Activated CD4-positive, alpha-beta T cell treated with anti-CD3 and anti-CD28 coated beads, Interleukin-2, amount 10 ng/mL, durations not matched to agents 7 days and 5 days (primary cell): ENCODE data around the gene HABP2. TPM values are rescaled to one million over a fixed set of nuclear protein-coding genes. Genes with fewer than 3 reads are reported as not detected.

Experiments used
- CTCF ChIA-PET: fragments of 350-600 bp; sonication (Branson Sonifier 250); formaldehyde crosslinking; loops from one replicate; lab custom pipeline; 2021; ENCODE audit warnings: antibody characterized with exemption; lab: Charles Lee
- POLR2A ChIA-PET: fragments of 350-600 bp; sonication (Branson Sonifier 250); formaldehyde crosslinking; loops from one replicate; lab custom pipeline; 2021; ENCODE audit warnings: antibody characterized with exemption; lab: Charles Lee
- DNase-seq: peaks from one replicate; pipeline ENCODE4 v3.0.0-alpha.2; 2020
- H3K27ac Mint-ChIP-seq: one replicate; pipeline ENCODE4 v1.8.0; 2021; ENCODE audit warnings: mild to moderate bottlenecking, moderate library complexity, mixed read lengths
- H3K27me3 Mint-ChIP-seq: one replicate; pipeline ENCODE4 v1.8.0; 2021; ENCODE audit warnings: mixed read lengths
- H3K36me3 Mint-ChIP-seq: one replicate; pipeline ENCODE4 v1.8.0; 2021; ENCODE audit warnings: low read depth, mixed read lengths
- H3K4me1 Mint-ChIP-seq: one replicate; pipeline ENCODE4 v1.8.0; 2021; ENCODE audit warnings: mixed read lengths
- H3K4me3 Mint-ChIP-seq: one replicate; pipeline ENCODE4 v1.8.0; 2021; ENCODE audit warnings: mild to moderate bottlenecking, moderate library complexity, mixed read lengths
- H3K9me3 Mint-ChIP-seq: one replicate; pipeline ENCODE4 v1.8.0; 2021; ENCODE audit warnings: mixed read lengths
- total RNA-seq, 2 experiments: library from RNA; stranded (reverse); gene quantifications; one replicate each; pipeline ENCODE4 v1.2.3, GENCODE V29; 2021

HABP2 gene
- total RNA-seq, 2 experiments from 2014 or later, result not detected

DNA sequence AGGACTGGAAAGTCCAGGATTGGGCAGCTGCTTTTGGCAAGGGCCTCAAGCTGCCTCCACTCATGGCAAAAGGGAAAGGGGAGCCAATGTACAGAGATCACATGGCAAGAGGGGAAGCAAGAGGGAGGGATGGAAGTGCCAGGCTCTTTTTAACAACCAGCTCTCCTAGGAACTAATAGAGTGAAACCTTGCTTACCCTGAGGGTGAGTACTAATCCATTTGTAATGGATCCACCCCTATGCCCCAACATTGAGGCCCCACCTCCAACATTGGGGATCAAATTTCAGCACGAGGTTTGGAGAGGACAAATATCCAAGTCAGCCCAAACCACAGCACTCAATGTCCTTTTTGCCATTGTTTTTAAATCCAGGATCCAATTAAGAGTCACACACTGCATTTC lies 12.5 kb downstream of the HABP2 start:
- H3K27me3 Mint-ChIP-seq, result no peaks in the 10 kb centered on the region
- DNase-seq, result no peak
- no peaks in the 10 kb centered on the region for H3K9me3 Mint-ChIP-seq
- H3K4me3 Mint-ChIP-seq, result no peak overlapping the region
- no peaks in the 10 kb centered on the region for H3K36me3 Mint-ChIP-seq
- ChIA-PET CTCF (no interaction called here), POLR2A (no interaction called here)
- H3K4me1 Mint-ChIP-seq, result peaks cover 2% of the 10 kb centered on the region
- H3K27ac Mint-ChIP-seq, result no peak overlapping the region

DNA sequence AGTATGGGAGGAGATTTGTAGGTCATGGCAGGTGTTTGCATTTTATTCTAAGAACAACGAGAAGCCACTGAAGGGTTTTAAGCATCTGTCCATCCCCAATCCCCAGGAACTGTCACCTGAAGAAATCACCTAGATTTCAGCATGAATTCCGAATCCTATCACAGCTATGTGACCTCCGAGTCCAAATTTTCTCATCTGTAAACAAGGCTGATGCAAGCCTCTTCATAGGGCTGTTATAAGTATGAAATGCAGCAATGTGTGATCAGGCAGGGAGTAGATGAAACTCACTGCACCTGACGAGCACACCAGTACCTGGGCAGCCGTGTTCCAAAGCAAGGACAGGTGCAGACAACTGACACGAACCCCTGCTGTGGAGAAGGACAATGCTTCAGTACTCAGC lies 14.0 kb downstream of the HABP2 start:
- ChIA-PET CTCF (no interaction called here), POLR2A (no interaction called here)

DNA sequence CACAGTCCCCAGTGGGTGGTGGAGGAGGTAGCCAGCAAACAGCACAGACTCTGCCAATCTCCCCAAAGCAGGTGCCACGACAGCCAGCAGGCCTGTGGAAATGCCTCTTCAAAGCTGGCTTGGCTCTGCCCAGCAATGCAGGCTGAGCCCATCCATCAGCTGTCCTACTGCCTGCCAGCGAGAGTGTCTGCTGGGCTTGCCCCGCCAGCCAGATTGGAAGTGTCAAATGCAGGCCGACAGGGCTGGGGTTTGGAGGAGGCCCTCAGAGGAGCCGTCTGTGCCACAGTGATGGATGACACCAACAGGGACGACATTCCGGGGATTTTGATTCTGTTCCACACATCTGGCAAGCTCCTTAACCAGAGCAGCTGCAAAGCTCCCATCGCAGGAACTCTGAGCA lies 16.7 kb downstream of the HABP2 start:
- peaks cover 2% of the 10 kb centered on the region for H3K27me3 Mint-ChIP-seq
- no peak for DNase-seq
- POLR2A ChIA-PET, result no interaction called here
- no peaks in the 10 kb centered on the region for H3K36me3 Mint-ChIP-seq
- no peaks in the 10 kb centered on the region for H3K9me3 Mint-ChIP-seq
- no peaks in the 10 kb centered on the region for H3K4me1 Mint-ChIP-seq
- no peak overlapping the region for H3K27ac Mint-ChIP-seq
- CTCF ChIA-PET, result interaction anchor here (0.6 kb wide), 1 partner anchor 779 kb away, joined by 3 read pairs; no protein-coding TSS in a partner anchor
- H3K4me3 Mint-ChIP-seq, result no peak overlapping the region

More for the DNA sequence above, 14.0 kb downstream of the HABP2 start:
- no peak overlapping the region for H3K4me3 Mint-ChIP-seq
- no peaks in the 10 kb centered on the region for H3K36me3 Mint-ChIP-seq
- no peaks in the 10 kb centered on the region for H3K27me3 Mint-ChIP-seq
- no peaks in the 10 kb centered on the region for H3K9me3 Mint-ChIP-seq
- no peak overlapping the region for H3K27ac Mint-ChIP-seq
- peaks cover 2% of the 10 kb centered on the region for H3K4me1 Mint-ChIP-seq
- no peak for DNase-seq

DNA sequence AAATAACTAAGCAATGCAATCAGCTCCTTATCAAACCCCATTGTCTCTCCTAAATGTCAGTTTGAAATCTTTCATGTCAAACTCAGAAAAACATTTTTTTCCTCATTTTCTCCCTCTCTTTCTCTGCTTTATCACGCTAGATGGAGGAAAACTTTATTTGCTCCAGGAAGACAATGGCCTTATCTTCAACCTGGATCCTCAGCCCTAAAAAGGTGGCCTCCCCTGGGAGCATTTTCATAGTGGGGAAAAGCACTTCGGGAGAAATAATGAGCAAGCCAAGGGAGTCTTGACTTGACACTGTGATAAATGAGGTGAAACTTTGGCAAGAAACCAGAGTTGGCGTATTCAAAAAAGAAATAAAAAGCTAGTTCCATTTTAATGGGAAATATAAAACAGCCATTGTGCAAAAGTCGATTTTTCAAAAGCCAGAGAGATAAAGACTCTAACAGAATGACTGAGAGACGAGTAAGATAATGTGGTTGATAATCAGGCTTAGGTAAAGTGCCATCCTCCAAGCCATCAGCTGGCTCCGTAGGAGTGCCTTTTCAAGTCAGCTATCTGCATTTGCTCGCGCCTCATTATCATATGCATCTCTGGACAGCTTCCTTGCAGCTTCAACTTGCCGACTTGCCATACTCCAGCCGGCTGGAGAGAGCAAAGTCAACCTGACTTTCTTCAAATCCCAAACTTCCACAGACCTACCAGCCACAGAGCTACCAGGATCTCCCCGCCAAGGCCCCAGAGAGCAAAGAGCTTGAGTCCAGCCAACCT lies 19.9 kb downstream of the HABP2 start:
- H3K27ac Mint-ChIP-seq, result no peak overlapping the region
- no peaks in the 10 kb centered on the region for H3K4me1 Mint-ChIP-seq
- CTCF ChIA-PET, result interaction anchor here (1.0 to 1.1 kb wide), 2 partner anchors 9 to 10 kb away, joined by 3 read pairs; no protein-coding TSS in a partner anchor
- no peaks in the 10 kb centered on the region for H3K9me3 Mint-ChIP-seq
- no peak for DNase-seq
- peaks cover 2% of the 10 kb centered on the region for H3K27me3 Mint-ChIP-seq
- no peak overlapping the region for H3K4me3 Mint-ChIP-seq
- H3K36me3 Mint-ChIP-seq, result no peaks in the 10 kb centered on the region
- POLR2A ChIA-PET, result no interaction called here

DNA sequence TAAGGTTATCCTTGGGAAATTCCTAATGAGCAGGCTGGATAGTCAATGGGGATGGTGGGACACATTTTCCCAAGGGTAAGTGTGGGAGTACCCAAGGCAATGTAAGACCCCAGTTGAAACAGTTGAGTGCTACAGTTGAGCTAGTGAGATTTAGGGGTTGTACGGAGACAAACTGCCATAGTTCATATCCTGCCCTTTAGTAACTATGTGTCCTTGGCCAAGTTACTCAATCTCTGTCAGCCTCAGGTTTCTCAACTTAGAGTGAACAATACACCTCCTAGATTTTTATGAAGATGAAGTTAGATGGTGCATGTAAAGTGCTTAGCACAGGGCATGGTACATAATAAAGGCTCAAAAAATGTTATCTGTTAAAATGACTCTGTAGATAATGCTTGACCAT lies 20.5 kb downstream of the HABP2 start:
- peaks cover 2% of the 10 kb centered on the region for H3K27me3 Mint-ChIP-seq

DNA sequence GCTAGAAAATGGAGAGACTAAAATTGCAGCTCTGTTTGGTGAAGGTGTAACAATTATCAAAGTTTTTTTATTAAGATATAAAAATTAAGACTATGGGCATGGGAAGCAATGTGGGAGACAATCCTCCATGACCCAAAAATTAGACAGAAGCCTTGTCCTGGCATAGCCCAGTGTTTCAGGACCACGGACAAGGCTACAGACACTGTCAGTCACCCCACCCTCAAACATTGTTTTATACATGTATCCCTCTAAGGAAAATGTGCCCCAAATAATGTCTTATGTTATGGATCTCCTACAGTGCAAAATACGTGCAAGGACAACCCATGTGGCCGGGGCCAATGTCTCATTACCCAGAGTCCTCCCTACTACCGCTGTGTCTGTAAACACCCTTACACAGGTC lies 24.0 kb downstream of the HABP2 start:
- H3K27ac Mint-ChIP-seq, result no peak overlapping the region
- no peak overlapping the region for H3K4me3 Mint-ChIP-seq
- ChIA-PET CTCF (no interaction called here), POLR2A (no interaction called here)
- H3K27me3 Mint-ChIP-seq, result peaks cover 2% of the 10 kb centered on the region
- no peaks in the 10 kb centered on the region for H3K9me3 Mint-ChIP-seq
- H3K4me1 Mint-ChIP-seq, result no peaks in the 10 kb centered on the region
- H3K36me3 Mint-ChIP-seq, result no peaks in the 10 kb centered on the region
- DNase-seq, result peak; percentile 22

More for the DNA sequence above, 20.5 kb downstream of the HABP2 start:
- CTCF ChIA-PET, result interaction anchor here (1.0 kb wide), 1 partner anchor 11 kb away, joined by 3 read pairs; no protein-coding TSS in a partner anchor
- H3K36me3 Mint-ChIP-seq, result no peaks in the 10 kb centered on the region
- H3K27ac Mint-ChIP-seq, result no peak overlapping the region
- POLR2A ChIA-PET, result no interaction called here
- H3K9me3 Mint-ChIP-seq, result no peaks in the 10 kb centered on the region
- H3K4me1 Mint-ChIP-seq, result no peaks in the 10 kb centered on the region
- DNase-seq, result no peak
- no peak overlapping the region for H3K4me3 Mint-ChIP-seq

DNA sequence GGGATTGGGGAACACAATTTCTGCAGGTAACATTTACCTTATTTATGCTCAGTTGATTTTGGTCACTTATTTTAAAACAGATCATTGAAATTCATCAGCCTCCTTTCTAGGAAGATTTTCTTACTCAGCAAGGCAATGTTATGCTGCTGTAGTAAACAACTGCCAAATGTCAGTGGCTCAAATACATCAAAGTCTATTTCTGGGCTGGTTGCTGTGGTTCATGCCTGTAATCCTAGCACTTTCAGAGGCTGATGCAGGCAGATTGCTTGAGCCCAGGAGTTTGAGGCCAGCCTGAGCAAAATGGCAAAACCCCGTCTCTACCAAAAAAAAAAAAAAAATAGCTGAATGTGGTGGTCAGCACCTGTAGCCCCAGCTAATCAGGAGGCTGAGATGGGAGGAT lies 25.9 kb downstream of the HABP2 start:
- Mint-ChIP-seq H3K9me3 (no peaks in the 10 kb centered on the region), H3K27ac (no peak overlapping the region), H3K27me3 (no peaks in the 10 kb centered on the region), H3K4me1 (no peaks in the 10 kb centered on the region), H3K4me3 (no peak overlapping the region), H3K36me3 (no peaks in the 10 kb centered on the region)
- ChIA-PET POLR2A (no interaction called here), CTCF (no interaction called here)
- no peak for DNase-seq

DNA sequence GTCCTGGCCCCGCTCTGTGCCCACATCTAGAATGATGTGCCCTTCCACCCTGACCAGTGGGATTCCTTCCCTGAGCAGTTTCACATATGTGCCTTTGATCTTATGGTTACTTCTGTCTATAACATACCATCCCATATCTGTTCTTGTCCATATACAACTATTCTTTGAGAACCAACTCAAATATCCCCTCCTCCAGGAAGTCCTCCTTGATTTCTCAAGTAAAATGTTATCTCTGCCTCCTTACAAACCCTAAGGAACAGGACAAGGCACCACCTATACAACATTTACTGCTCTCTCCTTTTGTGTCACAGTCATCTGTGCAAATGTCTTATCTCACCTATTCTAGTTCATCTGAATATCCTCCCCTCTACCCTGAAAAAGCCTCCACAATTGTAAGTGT lies 28.2 kb downstream of the HABP2 start:
- Mint-ChIP-seq H3K9me3 (no peaks in the 10 kb centered on the region), H3K4me3 (no peak overlapping the region), H3K27ac (no peak overlapping the region), H3K36me3 (no peaks in the 10 kb centered on the region), H3K27me3 (peaks cover 7% of the 10 kb centered on the region), H3K4me1 (no peaks in the 10 kb centered on the region)
- DNase-seq, result no peak
- CTCF ChIA-PET, result interaction anchor here (0.6 kb wide), 1 partner anchor 452 kb away, joined by 3 read pairs; no protein-coding TSS in a partner anchor
- POLR2A ChIA-PET, result no interaction called here

DNA sequence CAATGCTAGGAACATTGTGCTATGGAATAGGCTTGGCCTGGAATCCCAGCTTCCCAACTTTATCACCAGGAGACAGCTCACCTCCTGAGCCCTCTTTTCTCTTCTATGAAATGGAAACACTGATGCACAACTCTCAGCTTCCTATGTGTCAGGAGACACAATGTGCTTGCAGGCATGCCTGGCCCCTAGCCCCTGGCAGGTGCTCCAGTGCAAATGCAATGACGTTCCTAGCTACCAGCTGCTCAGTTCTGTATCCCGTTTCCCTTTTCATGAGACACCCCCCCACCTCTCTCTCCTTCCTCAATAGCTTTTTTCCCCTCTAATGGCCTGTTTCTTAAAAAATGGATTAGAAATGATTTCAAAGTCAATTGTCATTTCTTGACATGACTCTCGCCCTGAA lies 30.7 kb downstream of the HABP2 start:
- ChIA-PET POLR2A (no interaction called here), CTCF (no interaction called here)
- peaks cover 7% of the 10 kb centered on the region for H3K27me3 Mint-ChIP-seq
- H3K4me1 Mint-ChIP-seq, result no peaks in the 10 kb centered on the region
- no peak overlapping the region for H3K4me3 Mint-ChIP-seq
- no peak for DNase-seq
- H3K36me3 Mint-ChIP-seq, result no peaks in the 10 kb centered on the region
- H3K27ac Mint-ChIP-seq, result no peak overlapping the region
- H3K9me3 Mint-ChIP-seq, result no peaks in the 10 kb centered on the region

DNA sequence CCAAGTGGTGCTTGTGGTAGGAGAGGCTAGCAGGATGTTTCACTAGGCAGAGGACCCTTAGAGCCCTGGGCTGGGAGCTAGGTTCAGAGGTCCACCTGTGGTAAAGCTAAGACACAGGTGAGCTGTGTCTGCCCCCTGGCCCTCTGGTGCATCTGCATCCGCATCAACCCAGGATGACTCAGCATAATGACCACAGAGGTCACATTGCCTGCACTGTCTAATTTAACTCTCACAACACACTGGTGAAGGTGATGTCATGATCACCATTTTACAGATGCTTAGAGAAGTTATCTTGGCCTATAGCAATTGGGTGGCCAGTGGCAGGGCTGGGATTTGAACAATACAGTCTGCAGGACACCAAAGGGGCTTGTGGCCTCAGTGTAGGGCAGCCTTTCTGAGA lies 33.1 kb downstream of the HABP2 start:
- no peaks in the 10 kb centered on the region for H3K36me3 Mint-ChIP-seq

DNA sequence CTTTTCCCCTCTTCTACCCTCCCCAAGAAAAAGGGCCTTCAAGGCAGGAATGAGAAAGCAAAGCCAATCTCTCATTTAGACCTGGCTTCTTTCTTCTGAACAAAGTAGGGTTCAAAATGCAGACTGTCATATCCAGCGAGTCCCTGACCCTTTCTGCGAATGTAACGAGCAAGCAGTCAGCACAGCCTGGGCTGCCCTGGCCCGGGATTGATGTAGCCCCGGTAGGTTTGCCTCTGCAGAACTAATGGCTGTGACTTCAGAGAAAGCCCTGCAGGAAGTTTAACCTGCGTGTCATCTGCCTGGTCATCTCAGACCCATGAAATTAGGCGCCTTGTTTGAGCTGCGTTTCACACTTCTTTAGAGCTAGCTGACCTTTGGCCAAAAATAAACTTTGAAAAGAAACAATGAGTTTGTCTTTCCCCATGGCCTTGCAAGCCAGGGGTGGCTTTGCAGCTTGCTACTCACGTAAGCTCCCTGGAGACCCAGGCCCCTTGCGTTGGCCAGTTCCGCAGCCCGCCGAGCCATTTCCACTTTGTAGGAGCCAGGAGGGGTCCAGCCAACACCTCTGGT lies 36.4 kb downstream of the HABP2 start:
- Mint-ChIP-seq H3K27ac (no peak overlapping the region), H3K36me3 (no peaks in the 10 kb centered on the region), H3K4me3 (no peak overlapping the region), H3K4me1 (no peaks in the 10 kb centered on the region), H3K27me3 (peaks cover 6% of the 10 kb centered on the region), H3K9me3 (no peaks in the 10 kb centered on the region)
- ChIA-PET CTCF (no interaction called here), POLR2A (no interaction called here)
- DNase-seq, result no peak

More for the DNA sequence above, 33.1 kb downstream of the HABP2 start:
- no peak for DNase-seq
- ChIA-PET POLR2A (no interaction called here), CTCF (no interaction called here)
- Mint-ChIP-seq H3K27ac (no peak overlapping the region), H3K4me3 (no peak overlapping the region), H3K27me3 (peaks cover 7% of the 10 kb centered on the region), H3K4me1 (no peaks in the 10 kb centered on the region), H3K9me3 (no peaks in the 10 kb centered on the region)

DNA sequence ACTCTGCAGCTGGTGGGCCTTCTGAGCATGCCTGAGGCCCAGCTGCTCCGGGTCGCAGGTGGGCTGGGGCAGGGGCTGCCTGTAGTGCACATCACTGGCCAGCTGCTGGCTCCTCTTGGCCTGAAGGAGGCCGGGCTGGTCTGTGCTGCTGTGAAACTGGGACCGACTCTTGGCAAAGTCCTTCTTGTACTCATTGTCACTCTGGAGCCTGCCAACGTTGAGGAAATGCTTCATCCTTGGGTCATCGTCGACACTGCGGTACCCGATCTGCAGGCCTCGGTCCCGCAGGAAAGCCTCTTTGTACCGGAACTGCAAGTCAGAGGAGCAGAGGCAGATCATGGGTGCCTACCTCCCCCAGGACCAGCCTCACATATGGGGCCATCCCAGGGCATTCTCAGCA lies 37.7 kb downstream of the HABP2 start:
- H3K9me3 Mint-ChIP-seq, result no peaks in the 10 kb centered on the region
- H3K27me3 Mint-ChIP-seq, result no peaks in the 10 kb centered on the region
- no peak overlapping the region for H3K27ac Mint-ChIP-seq
- H3K4me1 Mint-ChIP-seq, result no peaks in the 10 kb centered on the region
- no peaks in the 10 kb centered on the region for H3K36me3 Mint-ChIP-seq
- H3K4me3 Mint-ChIP-seq, result no peak overlapping the region
- ChIA-PET POLR2A (no interaction called here), CTCF (no interaction called here)
- no peak for DNase-seq

DNA sequence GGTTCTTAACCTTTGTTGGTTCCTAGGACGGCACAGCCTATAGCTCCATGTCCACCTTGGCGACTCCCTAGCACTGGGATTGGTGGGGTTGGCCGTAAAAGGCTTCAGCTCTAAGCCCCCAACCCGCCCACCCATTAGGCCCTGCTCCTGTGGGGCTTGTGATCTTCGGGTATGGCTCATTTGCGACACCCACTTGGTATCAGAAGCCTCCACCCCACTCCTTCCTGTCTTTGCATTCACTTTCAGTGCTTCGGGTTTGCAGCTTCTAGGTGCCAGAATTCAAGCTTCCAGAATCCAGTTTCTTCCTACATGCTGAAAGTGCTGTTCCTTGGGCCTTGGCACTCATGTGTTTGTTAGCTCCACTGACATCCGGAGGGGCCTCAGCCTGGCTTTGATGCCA lies 39.5 kb downstream of the HABP2 start:
- no peak overlapping the region for H3K4me3 Mint-ChIP-seq
- DNase-seq, result no peak
- ChIA-PET CTCF (no interaction called here), POLR2A (no interaction called here)
- peaks cover 1% of the 10 kb centered on the region for H3K27me3 Mint-ChIP-seq
- H3K27ac Mint-ChIP-seq, result no peak overlapping the region
- H3K4me1 Mint-ChIP-seq, result no peaks in the 10 kb centered on the region
- H3K9me3 Mint-ChIP-seq, result no peaks in the 10 kb centered on the region
- no peaks in the 10 kb centered on the region for H3K36me3 Mint-ChIP-seq
